Measurements from ENCODE around the gene APOL5. TPM values are rescaled to one million over a fixed set of nuclear protein-coding genes. Genes with fewer than 3 reads are reported as not detected.

APOL5 gene
- total RNA-seq, 1 donor from 2014 or later, result 1.6 TPM

DNA sequence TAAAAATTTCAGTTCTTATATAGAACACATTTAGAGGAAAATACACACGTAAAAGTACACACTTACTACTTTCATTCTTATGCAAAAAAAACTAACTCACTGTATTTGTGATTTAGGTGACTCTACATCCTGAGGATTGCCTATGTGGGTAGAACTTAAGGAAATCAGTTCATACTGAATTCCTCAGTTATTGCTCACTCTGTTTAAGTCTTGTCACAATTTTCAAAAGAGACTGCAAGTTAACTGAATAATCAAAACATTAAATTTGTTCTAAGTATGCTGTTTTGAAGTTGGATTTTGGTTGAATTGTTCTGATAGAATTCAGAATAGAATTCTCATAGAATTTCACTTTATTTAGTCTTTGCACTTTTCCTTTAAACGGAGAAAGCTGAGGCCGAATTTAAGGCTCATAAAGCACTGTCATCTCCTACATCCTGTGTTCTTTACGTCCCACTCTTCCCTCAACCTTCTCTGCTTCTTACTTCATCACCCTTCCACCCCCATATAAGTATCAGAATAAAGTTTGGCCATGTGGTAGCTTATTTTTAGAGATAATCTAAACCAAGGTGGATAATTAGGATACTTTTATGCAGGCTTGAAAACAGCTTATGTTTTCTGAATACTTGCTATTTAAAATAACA is 59.8 kb downstream of the APOL5 start:
- peaks cover 4 to 6% (median 4%) of the 10 kb centered on the region in 3 donors for H3K4me1 ChIP-seq (ENCODE audit: control insufficient read depth in 3 of 3, insufficient read depth in 3 of 3, low read length in 3 of 3)
- peaks cover 6 to 8% (median 7%) of the 10 kb centered on the region in 3 donors for H3K36me3 ChIP-seq (ENCODE audit: control insufficient read depth in 3 of 3, insufficient read depth in 3 of 3, low read length in 3 of 3)
- H3K9me3 ChIP-seq (ENCODE audit: control insufficient read depth in 3 of 3, low read length in 3 of 3), result no peaks in the 10 kb centered on the region
- H3K27ac ChIP-seq (ENCODE audit: low read depth, low read length), result no peak overlapping the region
- H3K9ac ChIP-seq (ENCODE audit: low read depth in 1 of 3, low read length in 3 of 3), result no peak overlapping the region
- H3K4me3 ChIP-seq (ENCODE audit: low read length in 3 of 3), result no peak overlapping the region
- no peaks in the 10 kb centered on the region for H3K27me3 ChIP-seq (ENCODE audit: control insufficient read depth in 3 of 3, insufficient read depth in 3 of 3, low read length in 3 of 3)

Other genes with a start within 250 kb of the APOL5 start
- gene RASD2, start 177.0 kb upstream of the APOL5 start, total RNA-seq, result 1.0 TPM
- 84.5 TPM for gene MB, start 100.5 kb upstream of the APOL5 start, total RNA-seq
- gene APOL6, start 69.4 kb upstream of the APOL5 start, total RNA-seq, result 5.2 TPM

Measured in skeletal muscle tissue (tissue), 4 donors.